GM13976 (cell line): ENCODE results near the gene SERPINI1.

ENCODE experiments used
- DNase-seq: peaks from one replicate; pipeline ENCODE4 v3.0.0; 2012; ENCODE audit warnings: low spot score
- CTCF ChIP-seq: IDR thresholded peaks from 2 replicates; pipeline ENCODE4 v1.5.1; 2012; ENCODE audit warnings: borderline replicate concordance, mild to moderate bottlenecking; ENCODE audit not compliant: insufficient read depth; ENCODE audit errors: extremely low read depth, missing control alignments, control extremely low read depth
- in situ Hi-C: fragments of 300-500 bp; cut with MboI; formaldehyde crosslinking; loops from one replicate; pipeline ENCODE4 v1.12.0; 2022; ENCODE audit warnings: low sequenced_read_pairs, mixed read lengths, inconsistent platforms; ENCODE audit not compliant: unreplicated experiment

Gene SERPINI1

GRCh38 chr3:167754049-167754448 lies 18.5 kb downstream of the SERPINI1 start:
- TF ChIP-seq CTCF = no peak
- in situ Hi-C loops = no loop called here
- no peak for DNase-seq

- in situ Hi-C loops = no loop called here
These were observed 25.8 kb downstream of the SERPINI1 start for GRCh38 chr3:167761302-167761701.

GRCh38 chr3:167762296-167762695 lies 26.8 kb downstream of the SERPINI1 start:
- no peak for TF ChIP-seq CTCF
- no peak for DNase-seq
- in situ Hi-C loops = no loop called here

More at GRCh38 chr3:167761302-167761701, 25.8 kb downstream of the SERPINI1 start:
- DNase-seq = no peak
- TF ChIP-seq CTCF = no peak

GRCh38 chr3:167772992-167773391 lies 37.5 kb downstream of the SERPINI1 start:
- in situ Hi-C loops = no loop called here
- TF ChIP-seq CTCF = no peak
- no peak for DNase-seq

- TF ChIP-seq CTCF = no peak
- in situ Hi-C loops = no loop called here
- DNase-seq = peak; percentile 39
These were observed 38.1 kb downstream of the SERPINI1 start for GRCh38 chr3:167773584-167773983.

- in situ Hi-C loops = no loop called here
- no peak for DNase-seq
- no peak for TF ChIP-seq CTCF
These were observed 40.7 kb downstream of the SERPINI1 start for GRCh38 chr3:167776066-167776685.
